ENCODE data around the gene NEK3.
"Not testable (repeated sequence)": the region's sequence is repeated elsewhere in the genome, so short reads cannot be mapped to it uniquely, and the experiment has no call there.

NEK3 gene

DNA sequence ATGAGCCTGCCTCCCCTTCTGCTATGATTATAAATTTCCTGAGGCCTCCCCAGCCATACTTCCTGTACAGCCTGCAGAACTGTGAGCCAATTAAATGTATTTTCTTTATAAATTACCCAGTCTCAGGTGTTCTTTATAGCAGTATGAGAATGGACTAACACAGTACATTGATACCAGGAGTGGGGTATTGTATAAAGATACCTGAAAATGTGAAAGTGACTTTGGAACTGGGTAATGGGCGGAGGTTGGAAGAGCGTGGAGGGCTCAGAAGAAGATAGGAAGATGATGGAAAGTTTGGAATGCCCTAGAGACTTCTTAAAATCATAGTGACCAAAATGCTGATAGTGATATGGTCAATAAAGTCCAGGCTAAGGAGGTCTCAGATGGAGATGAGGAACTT lies 63.3 kb downstream of the NEK3 start:
- TF ChIP-seq, protein P1, sequence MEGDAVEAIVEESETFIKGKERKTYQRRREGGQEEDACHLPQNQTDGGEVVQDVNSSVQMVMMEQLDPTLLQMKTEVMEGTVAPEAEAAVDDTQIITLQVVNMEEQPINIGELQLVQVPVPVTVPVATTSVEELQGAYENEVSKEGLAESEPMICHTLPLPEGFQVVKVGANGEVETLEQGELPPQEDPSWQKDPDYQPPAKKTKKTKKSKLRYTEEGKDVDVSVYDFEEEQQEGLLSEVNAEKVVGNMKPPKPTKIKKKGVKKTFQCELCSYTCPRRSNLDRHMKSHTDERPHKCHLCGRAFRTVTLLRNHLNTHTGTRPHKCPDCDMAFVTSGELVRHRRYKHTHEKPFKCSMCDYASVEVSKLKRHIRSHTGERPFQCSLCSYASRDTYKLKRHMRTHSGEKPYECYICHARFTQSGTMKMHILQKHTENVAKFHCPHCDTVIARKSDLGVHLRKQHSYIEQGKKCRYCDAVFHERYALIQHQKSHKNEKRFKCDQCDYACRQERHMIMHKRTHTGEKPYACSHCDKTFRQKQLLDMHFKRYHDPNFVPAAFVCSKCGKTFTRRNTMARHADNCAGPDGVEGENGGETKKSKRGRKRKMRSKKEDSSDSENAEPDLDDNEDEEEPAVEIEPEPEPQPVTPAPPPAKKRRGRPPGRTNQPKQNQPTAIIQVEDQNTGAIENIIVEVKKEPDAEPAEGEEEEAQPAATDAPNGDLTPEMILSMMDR (IDR thresholded peaks at IDR 0.05; ENCODE audit: borderline replicate concordance, control extremely low read depth, extremely low read depth, insufficient read depth, missing control alignments) = no peak
- DNase-seq (ENCODE audit: low spot score) = no peak
- in situ Hi-C loops (cut with MboI; ENCODE audit: low sequenced_read_pairs, unreplicated experiment) = no loop called here

DNA sequence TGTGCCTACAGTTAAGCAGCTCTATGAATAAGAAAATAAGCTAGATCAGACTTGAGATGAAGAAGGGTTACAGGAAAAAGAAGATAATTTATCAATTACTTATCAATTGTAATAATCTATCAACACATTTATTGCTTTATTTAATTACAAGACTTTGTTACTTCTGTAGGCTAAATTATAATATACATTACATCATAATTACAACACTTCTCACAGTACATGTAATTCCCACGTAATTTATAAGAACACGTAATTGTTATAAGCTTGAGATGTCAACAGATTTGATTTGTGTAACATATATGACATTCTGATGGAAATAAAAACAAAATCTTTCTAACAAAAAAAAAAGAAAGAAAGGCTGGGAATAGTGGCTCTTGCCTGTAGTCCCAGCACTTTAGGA lies 67.3 kb downstream of the NEK3 start:
- no peak for DNase-seq (ENCODE audit: low spot score)
- TF ChIP-seq, protein P1 (IDR thresholded peaks at IDR 0.05; ENCODE audit: borderline replicate concordance, control extremely low read depth, extremely low read depth, insufficient read depth, missing control alignments) = no peak
- in situ Hi-C loops (cut with MboI; ENCODE audit: low sequenced_read_pairs, unreplicated experiment) = no loop called here

DNA sequence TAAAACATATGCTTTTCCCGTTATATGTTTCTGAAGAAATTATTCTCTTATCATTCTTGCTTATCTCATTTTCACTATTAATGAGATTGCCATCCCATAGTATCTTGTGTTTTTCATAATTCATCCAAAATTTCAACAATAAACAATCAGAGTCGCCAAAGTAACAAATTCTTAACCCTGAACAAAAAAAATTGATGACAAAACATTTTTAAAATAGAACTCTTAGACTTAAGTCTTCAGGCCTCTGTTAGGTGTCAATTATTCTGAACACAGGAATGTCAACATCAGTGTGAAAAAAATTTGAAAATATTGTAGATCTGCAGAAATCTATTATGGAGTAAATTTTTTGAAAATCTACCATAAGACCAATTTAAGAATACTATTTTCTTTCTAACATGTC lies 67.9 kb downstream of the NEK3 start:
- TF ChIP-seq, protein P1 (IDR thresholded peaks at IDR 0.05; ENCODE audit: borderline replicate concordance, control extremely low read depth, extremely low read depth, insufficient read depth, missing control alignments) = no peak
- in situ Hi-C loops (cut with MboI; ENCODE audit: low sequenced_read_pairs, unreplicated experiment) = no loop called here
- DNase-seq (ENCODE audit: low spot score) = no peak

DNA sequence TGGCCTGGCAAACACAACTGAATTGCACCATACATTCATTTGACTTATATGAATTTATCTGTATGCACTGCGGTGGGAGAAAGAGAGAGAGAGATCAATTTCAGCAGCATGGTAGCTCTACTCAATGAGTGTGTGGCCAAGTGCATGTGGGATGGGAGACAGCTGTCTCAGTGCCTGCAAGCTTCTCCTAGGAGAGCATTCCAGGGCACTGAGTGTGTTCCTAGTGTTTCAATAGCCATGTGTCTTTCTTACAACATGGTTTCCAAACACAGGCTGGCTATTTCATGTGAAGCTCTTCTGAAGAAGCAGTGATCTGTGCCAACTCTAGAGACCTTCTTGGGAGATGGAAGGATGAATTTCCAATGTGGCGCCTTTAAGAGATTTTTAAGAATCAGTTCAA lies 74.0 kb downstream of the NEK3 start:
- DNase-seq (ENCODE audit: low spot score) = no peak
- in situ Hi-C loops (cut with MboI; ENCODE audit: low sequenced_read_pairs, unreplicated experiment) = no loop called here

DNA sequence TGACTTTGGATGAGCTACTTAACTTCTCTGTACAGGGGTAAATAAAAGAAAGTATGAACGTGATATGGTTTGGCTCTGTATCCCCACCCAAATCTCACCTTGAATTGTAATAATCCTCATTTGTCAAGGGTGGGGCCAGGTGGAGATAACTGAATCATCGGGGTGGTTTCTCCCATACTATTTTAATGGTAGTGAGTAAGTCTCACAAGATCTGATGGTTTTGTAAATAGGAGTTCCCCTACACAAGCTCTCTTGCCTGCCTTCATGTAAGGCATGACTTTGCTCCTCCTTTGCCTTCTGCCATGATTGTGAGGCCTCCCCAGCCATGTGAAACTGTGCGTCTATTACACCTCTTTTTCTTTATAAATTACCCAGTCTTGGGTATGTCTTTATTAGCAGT lies 74.4 kb downstream of the NEK3 start:
- DNase-seq (ENCODE audit: low spot score); in situ Hi-C loops (cut with MboI; ENCODE audit: low sequenced_read_pairs, unreplicated experiment): not testable (repeated sequence)

More for the DNA sequence above, 74.0 kb downstream of the NEK3 start:
- TF ChIP-seq, protein P1 (IDR thresholded peaks at IDR 0.05; ENCODE audit: borderline replicate concordance, control extremely low read depth, extremely low read depth, insufficient read depth, missing control alignments) = no peak

Measured in GM13976 (cell line).